IPS DF 6.9 (cell line): ENCODE measurements around the gene APMAP.

ENCODE experiments used
- DNase-seq: peaks from one replicate; pipeline ENCODE4 v3.0.0-alpha.2; 2013; ENCODE audit warnings: low read depth, low spot score
- H3K27ac ChIP-seq: one replicate; pipeline ENCODE4 v1.5.1; 2013; ENCODE audit warnings: low read length, control low read depth
- H3K27me3 ChIP-seq: 2 replicates; pipeline ENCODE4 v1.6.1; 2013; ENCODE audit warnings: mild to moderate bottlenecking, low read length; ENCODE audit not compliant: control insufficient read depth, insufficient read depth
- H3K36me3 ChIP-seq: 2 replicates; pipeline ENCODE4 v1.6.1; 2013; ENCODE audit warnings: low read length; ENCODE audit not compliant: control insufficient read depth, insufficient read depth
- H3K4me1 ChIP-seq: 2 replicates; pipeline ENCODE4 v1.6.1; 2013; ENCODE audit warnings: low read length; ENCODE audit not compliant: control insufficient read depth, insufficient read depth
- H3K4me3 ChIP-seq: 2 replicates; pipeline ENCODE4 v1.5.1; 2013; ENCODE audit warnings: mild to moderate bottlenecking, low read length
- H3K9me3 ChIP-seq: 2 replicates; pipeline ENCODE4 v1.6.1; 2013; ENCODE audit warnings: low read length, inconsistent platforms; ENCODE audit not compliant: control insufficient read depth, insufficient read depth
- WGBS: extraction: QIAGEN DNeasy Blood & Tissue Kit; methylation state at CpG from one replicate; pipeline ENCODE4 v1.1.7; 2013; ENCODE audit warnings: mixed read lengths, missing lambda C conversion rate; ENCODE audit not compliant: insufficient read length, insufficient coverage; 5-methylcytosine and 5-hydroxymethylcytosine counted together

Gene APMAP

DNA sequence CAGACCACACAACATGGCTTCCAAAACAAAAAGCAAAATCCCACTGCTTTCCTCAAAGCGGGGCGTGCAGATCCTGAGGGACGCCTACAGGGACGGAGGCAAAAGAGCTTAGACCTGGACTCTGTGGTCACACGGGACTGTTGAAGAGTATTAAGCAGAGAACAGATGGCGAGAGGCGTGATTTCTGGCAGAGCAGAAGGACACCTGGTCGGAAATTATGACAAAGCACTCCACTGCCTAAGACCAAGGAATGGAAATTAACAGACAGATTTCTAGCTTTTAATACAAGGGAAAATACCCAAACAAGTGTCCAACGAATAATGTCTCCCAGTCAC is 28.1 kb downstream of the APMAP start:
- no peak for DNase-seq
- no CpG with 5 or more reads among the region's 9 CpGs for WGBS
- Histone ChIP-seq H3K27me3 (no peaks in the 10 kb centered on the region), H3K9me3 (no peaks in the 10 kb centered on the region), H3K4me1 (no peaks in the 10 kb centered on the region), H3K36me3 (peaks cover 30% of the 10 kb centered on the region), H3K27ac (no peak overlapping the region), H3K4me3 (no peak overlapping the region)

DNA sequence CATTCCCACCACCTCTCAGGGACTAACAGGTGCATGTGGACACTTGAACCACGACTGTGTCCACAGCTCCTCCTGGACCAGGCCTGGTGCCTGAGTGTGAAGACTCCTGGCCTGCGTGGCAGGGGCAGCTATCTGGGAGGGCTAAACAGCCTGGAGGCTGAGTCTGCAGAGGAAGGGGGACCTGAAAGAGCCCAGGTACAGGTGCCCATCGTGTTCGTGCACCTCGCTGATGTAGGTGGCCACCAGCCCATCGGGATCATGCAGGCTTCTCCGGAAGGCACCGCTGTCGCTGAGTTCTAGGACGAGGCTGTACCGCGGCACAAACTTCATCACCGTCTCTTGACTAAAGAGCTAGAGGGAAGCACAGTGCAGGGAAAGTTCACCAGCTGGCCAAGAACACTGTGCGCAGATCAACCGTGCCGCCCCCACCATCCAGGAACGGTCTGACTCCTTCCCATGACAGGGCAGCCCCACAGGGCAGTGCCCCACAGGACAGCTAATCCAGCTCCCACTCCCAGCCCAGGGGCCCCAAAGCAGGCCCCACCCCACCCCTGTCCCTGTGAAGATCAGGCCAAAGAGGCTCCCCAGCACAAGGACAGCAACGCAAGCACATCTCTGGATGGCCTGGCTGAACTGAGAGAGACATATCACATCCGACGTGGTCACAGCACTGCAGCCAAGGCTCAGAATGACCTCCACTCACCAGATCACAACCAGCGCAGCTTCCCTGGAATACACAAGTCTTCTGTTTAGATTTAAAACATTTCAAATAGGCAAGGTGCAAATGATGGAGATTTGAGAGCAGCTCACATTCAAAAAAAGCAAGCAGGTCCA is 28.7 kb downstream of the APMAP start:
- Histone ChIP-seq H3K4me1 (no peaks in the 10 kb centered on the region), H3K4me3 (no peak overlapping the region), H3K9me3 (no peaks in the 10 kb centered on the region), H3K27ac (no peak overlapping the region), H3K27me3 (no peaks in the 10 kb centered on the region), H3K36me3 (peaks cover 26% of the 10 kb centered on the region)
- no CpG with 5 or more reads among the region's 21 CpGs for WGBS
- DNase-seq, result no peak

DNA sequence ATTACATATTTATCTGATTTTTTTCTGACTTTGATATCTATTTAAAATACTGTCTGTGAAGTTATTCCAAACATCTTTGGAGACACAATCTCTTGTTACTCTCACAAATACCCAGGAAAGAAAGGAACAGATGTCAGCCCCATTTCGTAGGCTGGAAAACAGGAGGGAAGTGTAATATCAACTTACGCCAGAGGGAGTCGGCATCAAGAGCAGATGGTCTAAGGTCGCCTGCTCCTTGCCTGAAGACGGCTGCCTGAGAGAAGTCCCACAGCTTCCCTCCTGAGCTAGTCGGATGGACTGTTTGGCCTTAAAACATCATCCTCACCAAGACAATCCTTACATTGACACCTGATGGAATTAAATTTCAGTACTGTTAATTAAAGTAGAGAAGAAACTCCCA is 30.0 kb downstream of the APMAP start:
- no CpG with 5 or more reads among the region's 6 CpGs for WGBS
- peaks cover 23% of the 10 kb centered on the region for H3K36me3 ChIP-seq
- no peaks in the 10 kb centered on the region for H3K9me3 ChIP-seq
- no peak overlapping the region for H3K27ac ChIP-seq
- H3K4me3 ChIP-seq, result no peak overlapping the region
- DNase-seq, result no peak
- no peaks in the 10 kb centered on the region for H3K27me3 ChIP-seq
- H3K4me1 ChIP-seq, result no peaks in the 10 kb centered on the region

DNA sequence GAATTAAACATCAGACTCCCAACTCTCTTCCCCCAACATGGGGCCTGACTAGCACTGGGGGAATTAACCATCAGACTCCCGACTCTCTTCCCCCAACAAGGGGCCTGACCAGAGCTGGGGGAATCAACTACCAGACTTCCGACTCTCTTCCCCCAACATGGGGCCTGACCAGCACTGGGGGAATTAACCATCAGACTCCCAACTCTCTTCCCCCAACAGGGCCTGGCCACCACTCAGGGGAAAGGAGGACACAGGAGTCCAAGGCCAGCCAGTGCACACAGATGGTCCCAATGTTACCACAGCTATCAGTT is 30.4 kb downstream of the APMAP start:
- no peak overlapping the region for H3K27ac ChIP-seq
- no CpG with 5 or more reads among the region's 2 CpGs for WGBS

DNA sequence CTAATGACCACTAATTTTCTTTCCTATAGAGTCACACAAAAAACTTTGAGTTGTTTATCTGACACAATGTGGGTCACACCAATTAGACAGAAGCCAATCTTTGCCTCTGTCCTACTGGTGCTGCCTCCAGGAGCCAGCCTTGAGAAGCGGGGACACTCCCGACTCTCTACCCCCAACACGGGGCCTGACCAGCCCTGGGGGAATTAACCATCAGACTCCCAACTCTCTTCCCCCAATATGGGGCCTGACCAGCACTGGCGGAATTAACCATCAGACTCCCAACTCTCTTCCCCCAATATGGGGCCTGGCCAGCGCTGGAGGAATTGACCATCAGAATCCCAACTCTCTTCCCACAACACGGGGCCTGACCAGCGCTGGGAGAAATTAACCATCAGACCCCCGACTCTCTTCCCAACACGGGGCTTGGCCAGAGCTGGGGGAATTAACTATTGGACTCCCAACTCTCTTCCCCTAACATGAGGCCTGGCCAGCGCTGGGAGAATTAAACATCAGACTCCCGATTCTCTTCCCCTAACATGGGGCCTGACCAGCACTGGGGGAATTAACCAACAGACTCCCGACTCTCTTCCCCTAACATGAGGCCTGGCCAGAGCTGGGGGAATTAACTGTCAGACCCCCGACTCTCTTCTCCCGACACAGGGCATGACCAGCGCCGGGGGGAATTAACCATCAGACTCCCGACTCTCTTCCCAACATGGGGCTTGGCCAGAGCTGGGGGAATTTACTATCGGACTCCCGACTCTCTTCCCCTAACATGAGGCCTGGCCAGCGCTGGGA is 31.0 kb downstream of the APMAP start:
- Histone ChIP-seq H3K36me3 (peaks cover 22% of the 10 kb centered on the region), H3K27me3 (no peaks in the 10 kb centered on the region), H3K4me3 (no peak overlapping the region), H3K4me1 (no peaks in the 10 kb centered on the region), H3K9me3 (no peaks in the 10 kb centered on the region), H3K27ac (no peak overlapping the region)
- no peak for DNase-seq
- no CpG with 5 or more reads among the region's 20 CpGs for WGBS

More for the DNA sequence above, 30.4 kb downstream of the APMAP start:
- Histone ChIP-seq H3K27me3 (no peaks in the 10 kb centered on the region), H3K36me3 (peaks cover 22% of the 10 kb centered on the region), H3K4me1 (no peaks in the 10 kb centered on the region), H3K9me3 (no peaks in the 10 kb centered on the region), H3K4me3 (no peak overlapping the region)
- no peak for DNase-seq

DNA sequence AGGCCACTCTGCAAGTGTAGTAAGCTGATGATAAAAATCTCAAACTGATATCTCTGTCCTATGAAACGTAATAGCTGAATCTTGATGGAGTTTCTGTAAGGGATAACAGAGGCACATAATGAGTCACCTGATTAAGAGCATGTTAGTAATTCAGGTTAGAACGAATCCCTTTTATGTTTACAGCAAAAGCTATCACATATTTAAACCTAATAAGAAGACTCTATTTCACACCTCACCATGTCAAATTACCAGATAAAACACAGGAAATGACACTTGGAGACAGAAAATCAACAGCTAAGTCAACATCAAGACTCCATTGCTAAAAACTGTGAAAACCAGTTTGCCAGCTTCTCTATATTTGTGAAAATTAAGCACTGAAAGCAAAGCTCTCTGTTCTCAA is 31.7 kb downstream of the APMAP start:
- DNase-seq, result no peak
- Histone ChIP-seq H3K27ac (no peak overlapping the region), H3K36me3 (peaks cover 22% of the 10 kb centered on the region), H3K4me3 (no peak overlapping the region), H3K9me3 (no peaks in the 10 kb centered on the region), H3K27me3 (no peaks in the 10 kb centered on the region), H3K4me1 (no peaks in the 10 kb centered on the region)
- WGBS, result no CpG with 5 or more reads among the region's 2 CpGs

DNA sequence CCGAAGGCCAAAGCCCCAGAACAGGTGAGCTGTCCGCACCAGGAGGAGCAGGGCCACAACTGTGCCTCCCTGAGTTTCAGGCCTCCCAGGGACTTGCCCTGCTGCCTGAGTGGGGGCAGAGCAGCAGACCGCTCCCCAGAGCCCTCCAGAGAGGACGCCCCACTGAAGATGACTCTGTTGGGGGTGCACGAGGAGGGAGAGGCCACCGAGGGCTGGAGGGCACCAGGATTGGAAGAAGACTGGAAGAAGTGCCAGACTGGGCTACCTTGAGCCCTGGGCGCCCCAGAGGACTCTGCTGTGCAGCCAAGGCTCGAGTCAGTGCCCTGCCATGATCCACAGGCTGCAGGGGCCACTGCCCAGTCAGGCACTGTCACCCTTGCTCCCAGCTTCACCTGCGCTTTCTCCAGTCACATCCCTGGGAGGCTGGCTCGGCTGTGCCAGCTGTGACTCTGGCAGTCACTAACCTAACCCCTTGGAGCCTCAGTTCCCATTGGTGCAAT is 32.2 kb downstream of the APMAP start:
- no peaks in the 10 kb centered on the region for H3K9me3 ChIP-seq
- no peaks in the 10 kb centered on the region for H3K4me1 ChIP-seq
- H3K36me3 ChIP-seq, result peaks cover 22% of the 10 kb centered on the region
- no peak overlapping the region for H3K4me3 ChIP-seq
- DNase-seq, result no peak
- no peak overlapping the region for H3K27ac ChIP-seq
- no CpG with 5 or more reads among the region's 10 CpGs for WGBS
- H3K27me3 ChIP-seq, result no peaks in the 10 kb centered on the region

DNA sequence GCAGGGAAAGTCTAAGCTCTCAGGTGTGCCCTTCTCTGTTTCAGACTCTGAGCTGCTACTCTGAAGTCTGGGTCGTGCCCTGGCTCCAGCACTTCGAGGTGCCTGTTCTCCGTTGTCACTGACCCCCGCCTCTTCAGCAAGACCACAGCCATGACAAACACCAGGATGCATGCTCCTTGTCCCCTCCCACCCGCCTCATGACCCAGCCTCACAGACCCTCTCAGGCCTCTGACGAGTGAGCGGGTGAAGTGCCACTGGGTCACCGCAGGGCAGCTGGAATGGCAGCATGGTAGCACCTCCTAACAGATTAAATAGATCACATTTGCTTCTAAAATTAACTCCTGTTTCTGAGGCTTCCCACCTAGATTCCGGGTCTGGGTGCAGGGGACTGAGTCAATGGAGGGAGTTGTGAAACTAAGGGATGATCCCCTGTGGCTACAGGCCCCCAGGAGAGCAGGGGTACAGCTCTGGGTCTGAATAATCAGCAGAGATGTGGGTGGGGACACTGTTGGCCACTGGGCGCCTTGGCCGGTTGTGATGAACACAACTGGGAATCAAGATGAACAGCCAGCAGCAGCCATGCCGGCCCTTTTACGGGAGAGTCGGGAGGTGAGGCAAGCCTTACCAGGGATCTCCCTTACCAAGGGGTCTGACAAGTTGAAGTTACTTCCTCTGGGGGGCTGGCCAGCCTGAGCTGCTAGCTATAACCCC is 32.8 kb downstream of the APMAP start:
- no peaks in the 10 kb centered on the region for H3K9me3 ChIP-seq
- H3K4me1 ChIP-seq, result no peaks in the 10 kb centered on the region
- WGBS, result no CpG with 5 or more reads among the region's 14 CpGs
- H3K4me3 ChIP-seq, result no peak overlapping the region
- no peak for DNase-seq
- H3K27me3 ChIP-seq, result no peaks in the 10 kb centered on the region
- H3K36me3 ChIP-seq, result peaks cover 22% of the 10 kb centered on the region
- no peak overlapping the region for H3K27ac ChIP-seq

DNA sequence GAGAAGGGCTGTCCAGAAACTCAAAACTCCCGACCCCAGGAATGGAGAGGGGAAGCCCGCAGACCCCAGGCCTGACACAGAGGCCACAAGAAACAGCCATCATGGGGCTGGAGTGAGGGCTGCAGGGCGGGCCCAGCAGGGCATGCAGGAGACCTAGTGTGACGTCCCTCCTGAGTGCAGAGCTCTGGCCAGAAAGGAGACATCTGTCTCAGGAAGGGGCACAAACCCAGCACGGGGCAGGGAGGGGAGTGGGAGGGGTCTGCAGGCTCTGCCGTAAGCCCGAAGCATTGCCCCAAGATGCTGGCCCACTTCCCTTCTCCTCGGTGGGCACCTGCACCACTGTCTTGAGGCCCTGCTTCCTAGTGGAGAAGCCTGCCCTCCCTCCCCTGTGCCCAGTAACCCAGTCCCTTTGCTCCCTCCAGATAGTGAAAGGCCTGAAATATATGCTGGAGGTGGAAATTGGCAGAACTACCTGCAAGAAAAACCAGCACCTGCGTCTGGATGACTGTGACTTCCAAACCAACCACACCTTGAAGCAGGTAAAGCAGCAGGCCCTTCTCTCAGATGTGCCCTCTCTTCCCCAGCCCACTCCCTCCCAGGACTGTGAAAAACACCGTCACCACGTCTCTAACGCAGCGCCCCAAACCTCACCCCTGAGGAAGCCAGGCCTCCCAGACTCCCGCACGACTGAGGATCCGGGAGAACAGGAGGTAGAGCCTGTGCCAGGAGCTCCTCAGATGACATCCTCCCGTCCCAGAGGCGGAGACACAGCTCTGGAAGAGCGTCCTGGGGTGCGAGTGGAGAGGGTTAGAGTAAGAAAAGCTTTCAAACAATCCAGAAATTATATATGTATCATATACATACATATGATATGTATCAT is 33.8 kb downstream of the APMAP start:
- Histone ChIP-seq H3K27me3 (no peaks in the 10 kb centered on the region), H3K4me3 (no peak overlapping the region), H3K9me3 (no peaks in the 10 kb centered on the region), H3K4me1 (no peaks in the 10 kb centered on the region), H3K36me3 (peaks cover 21% of the 10 kb centered on the region), H3K27ac (no peak overlapping the region)
- DNase-seq, result no peak
- WGBS, result no CpG with 5 or more reads among the region's 20 CpGs
